Measurements from ENCODE around the gene ACAD9.
A peak's percentile ranks its signal among the peaks of the same experiment; 100 is the strongest.
"Not testable (repeated sequence)": the region's sequence is repeated elsewhere in the genome, so short reads cannot be mapped to it uniquely, and the experiment has no call there.

ACAD9 gene

GRCh38 chr3:128879125-128879969, at the start of gene ACAD9:
ACAD9 (plus strand) TSS chr3:128879620; CDS start chr3:128879692, 72 bp downstream.
- DNase-seq (ENCODE audit: low read depth, low spot score), result peak; percentile 90

DNA sequence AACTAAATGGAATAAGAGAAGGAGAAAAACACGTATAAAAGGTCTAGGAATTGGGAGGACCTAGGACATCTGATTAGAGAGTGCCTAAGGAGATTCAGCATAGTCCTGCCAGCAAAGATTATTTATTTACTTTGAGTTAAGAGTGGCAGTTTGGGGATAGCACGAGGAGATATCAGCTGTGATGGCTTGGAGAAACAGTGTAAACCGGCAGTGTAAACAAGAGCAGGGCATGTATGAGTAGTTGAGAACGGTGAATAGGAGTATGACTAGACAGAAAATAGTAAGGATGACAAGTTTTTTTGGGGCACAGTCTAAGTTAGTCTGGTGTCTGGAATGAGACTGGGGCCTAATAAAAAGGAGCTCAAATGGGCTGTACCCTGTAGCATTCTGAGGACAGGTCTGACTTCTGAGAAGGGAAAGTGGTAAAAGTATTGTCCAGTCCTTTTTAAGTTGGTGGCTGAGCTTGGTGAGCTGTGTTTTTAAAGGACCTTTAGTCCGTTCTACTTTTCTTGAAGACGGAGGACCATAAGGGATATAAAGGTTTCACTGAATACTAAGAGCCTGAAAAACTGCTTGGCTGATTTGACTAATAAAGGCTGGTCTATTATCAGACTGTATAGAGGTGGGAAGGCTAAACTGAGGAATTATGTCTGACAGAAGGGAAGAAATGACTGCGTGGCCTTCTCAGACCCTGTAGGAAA, 49.3 kb upstream of the ACAD9 start:
- not testable (repeated sequence) for DNase-seq (ENCODE audit: low read depth, low spot score)

DNA sequence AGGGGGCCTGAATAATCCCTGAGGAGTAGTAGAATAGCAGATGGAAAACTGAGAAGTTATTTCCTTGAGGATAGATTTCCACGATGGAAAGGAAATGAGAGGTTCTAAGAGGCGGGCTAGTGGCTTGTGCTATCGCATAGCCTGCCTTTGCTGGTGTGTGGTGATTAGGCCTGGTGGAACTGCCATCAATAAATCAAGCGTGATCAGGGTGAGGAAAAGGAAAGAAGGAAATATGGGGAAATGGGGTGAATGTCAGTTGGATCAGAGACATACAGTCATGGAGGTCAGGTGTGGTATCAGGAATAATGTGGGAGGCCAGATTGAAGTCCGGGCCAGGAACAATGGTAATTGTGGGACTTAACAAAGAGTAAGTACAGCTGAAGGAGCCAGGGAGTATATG, 48.7 kb upstream of the ACAD9 start:
- not testable (repeated sequence) for DNase-seq (ENCODE audit: low read depth, low spot score)

GRCh38 chr3:128832979-128833378, 46.4 kb upstream of the ACAD9 start:
- not testable (repeated sequence) for DNase-seq (ENCODE audit: low read depth, low spot score)

- no peak for DNase-seq (ENCODE audit: low read depth, low spot score)
Measured at GRCh38 chr3:128835096-128835495, 44.3 kb upstream of the ACAD9 start.

- DNase-seq (ENCODE audit: low read depth, low spot score), result no peak
Measured at GRCh38 chr3:128841926-128842920, 37.2 kb upstream of the ACAD9 start.

GRCh38 chr3:128844502-128844901, 34.9 kb upstream of the ACAD9 start:
- DNase-seq (ENCODE audit: low read depth, low spot score), result no peak

- no peak for DNase-seq (ENCODE audit: low read depth, low spot score)
Measured at GRCh38 chr3:128845119-128845777, 34.2 kb upstream of the ACAD9 start.

DNA sequence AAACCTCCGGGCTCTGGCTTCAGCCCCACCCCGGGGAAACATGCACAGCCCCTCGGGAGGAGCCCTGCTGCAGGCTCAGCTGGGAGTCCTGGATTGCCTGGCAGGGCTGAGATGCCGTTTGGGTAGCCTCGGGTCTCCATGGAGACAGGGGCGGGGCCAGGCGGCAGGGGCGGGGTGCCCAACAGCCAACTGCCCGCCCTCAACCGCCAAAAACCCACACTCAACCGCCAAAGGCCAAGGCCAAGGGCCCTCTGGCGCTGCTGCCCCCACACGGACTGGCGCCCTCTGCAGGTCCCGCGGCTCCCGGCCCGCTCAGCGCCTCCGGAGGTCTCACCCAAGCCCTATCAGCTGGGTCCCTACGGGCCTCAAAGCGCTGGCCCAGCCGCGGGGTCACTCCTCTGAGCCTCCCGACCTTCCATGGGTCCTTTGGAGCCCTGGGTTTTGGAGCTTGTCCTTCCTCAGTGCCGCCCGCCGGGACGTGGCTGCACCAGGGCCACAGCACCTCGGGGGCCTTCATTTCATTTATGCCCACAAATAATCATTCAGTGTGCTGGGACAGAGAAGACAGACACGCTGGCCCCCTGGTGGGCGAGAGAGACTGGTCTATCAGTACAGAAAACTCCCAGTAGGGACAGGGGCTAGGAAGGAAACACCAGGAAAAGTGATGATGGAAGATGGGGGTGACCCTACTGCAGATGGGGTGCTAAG, 33.5 kb upstream of the ACAD9 start:
- DNase-seq (ENCODE audit: low read depth, low spot score), result peak; percentile 64

DNA sequence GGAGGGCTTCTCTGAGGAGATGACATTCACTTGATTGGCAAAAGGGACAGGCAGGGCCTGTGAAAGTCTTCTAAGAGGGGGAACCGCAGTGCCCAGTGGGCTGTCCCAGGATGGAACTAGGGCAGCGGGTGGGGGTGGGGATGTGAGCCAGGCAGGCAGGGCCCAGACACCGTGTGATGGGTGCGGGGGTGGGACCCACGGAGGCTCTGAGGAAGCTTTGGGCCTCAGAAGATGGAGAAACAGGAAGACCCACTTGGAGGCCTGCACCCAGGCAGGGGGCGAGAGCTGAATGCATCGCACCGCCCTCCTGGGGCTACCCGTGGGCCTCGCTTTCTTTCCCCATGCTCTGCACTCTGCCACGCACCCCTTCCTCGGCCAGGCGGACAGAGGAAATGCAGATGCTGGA, 32.9 kb upstream of the ACAD9 start:
- DNase-seq (ENCODE audit: low read depth, low spot score), result no peak

GRCh38 chr3:128847666-128848370, 31.6 kb upstream of the ACAD9 start:
- no peak for DNase-seq (ENCODE audit: low read depth, low spot score)

- no peak for DNase-seq (ENCODE audit: low read depth, low spot score)
Measured at GRCh38 chr3:128848936-128849335, 30.5 kb upstream of the ACAD9 start.

DNA sequence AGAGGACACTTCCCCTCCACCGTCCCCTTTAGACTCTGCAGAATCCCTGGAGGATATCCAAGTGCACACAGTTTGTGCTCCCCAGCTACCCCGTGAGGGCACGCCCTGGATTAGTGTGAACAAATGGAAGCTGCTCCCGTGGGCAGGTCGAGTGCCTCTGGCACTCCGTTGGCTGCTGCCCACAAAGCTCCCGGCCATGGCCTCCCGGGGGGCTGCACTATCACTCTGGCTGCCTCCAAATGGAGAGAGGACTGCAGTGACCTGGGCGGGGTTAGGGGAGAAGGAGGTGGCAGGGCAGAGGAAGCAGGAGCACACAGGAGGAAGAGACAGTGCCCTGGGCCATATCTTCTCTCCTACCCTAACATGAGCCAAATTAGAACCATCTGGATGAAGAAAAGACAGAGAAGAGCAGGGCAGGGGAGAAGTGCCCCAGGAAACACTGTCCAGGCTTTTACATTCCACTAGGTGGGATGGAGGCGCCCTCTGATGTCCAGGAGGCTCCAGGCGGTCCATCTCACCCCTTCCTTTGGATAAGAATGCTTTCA, 29.4 kb upstream of the ACAD9 start:
- DNase-seq (ENCODE audit: low read depth, low spot score), result no peak

GRCh38 chr3:128850544-128850943, 28.9 kb upstream of the ACAD9 start:
- DNase-seq (ENCODE audit: low read depth, low spot score), result no peak

GRCh38 chr3:128851601-128852000, 27.8 kb upstream of the ACAD9 start:
- DNase-seq (ENCODE audit: low read depth, low spot score), result no peak

GRCh38 chr3:128853826-128854225, 25.6 kb upstream of the ACAD9 start:
- DNase-seq (ENCODE audit: low read depth, low spot score), result no peak

DNA sequence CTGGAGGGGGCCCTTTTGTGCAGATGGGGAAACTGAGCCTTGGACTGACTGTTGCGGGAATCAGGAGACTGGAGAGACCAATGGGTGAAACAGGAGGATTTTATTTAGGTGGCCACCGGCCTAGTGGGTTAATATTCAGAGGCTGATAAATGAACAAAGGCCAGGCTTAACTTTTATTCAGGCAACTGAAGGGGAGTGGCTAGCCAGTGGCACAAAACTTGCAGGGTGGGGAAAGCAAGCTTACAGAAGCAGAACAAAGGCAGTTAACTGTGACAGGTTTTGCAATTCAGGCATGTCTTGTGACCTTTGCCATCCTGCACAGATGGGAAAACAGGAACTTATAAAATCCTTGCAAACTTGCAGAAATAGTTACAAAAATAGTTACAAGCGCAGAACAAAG, 24.9 kb upstream of the ACAD9 start:
- no peak for DNase-seq (ENCODE audit: low read depth, low spot score)

GRCh38 chr3:128855569-128855968, 23.9 kb upstream of the ACAD9 start:
- DNase-seq (ENCODE audit: low read depth, low spot score), result no peak

DNA sequence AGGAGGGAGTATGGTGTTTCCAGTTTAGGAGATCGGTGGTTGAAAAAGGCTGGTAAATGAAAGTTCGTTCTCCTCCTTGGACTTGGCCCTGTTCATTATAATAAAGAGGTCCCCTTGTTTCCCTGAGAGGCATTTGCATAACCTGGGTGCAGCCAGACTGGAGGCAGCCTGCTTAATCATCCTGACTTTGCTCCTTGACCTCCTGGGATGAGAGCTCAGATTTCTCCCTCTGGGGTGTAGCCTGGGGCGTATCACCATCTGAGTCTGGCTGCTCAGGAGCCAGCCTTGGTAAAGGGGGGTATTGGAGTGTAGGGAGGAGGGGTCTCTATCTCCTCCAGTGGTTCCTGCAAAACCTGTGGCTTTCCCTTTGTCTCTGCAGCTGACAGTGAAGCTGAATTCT, 21.3 kb upstream of the ACAD9 start:
- no peak for DNase-seq (ENCODE audit: low read depth, low spot score)

DNA sequence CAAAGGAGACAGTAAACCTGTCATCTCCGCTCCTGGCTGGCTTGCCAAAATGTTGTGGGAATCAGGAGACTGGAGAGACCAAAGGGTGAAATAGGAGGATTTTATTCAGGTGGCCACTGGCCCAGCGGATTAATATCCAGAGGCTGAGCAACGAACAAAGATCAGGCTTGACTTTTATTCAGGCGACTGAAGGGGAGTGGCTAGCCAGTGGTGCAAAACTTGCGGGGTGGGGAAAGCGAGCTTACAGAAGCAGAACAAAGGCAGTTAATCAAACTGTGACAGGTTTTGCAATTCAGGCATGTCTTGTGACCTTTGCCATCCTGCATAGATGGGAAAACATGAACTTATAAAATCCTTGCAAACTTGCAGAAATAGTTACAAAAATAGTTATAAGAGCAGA, 19.8 kb upstream of the ACAD9 start:
- no peak for DNase-seq (ENCODE audit: low read depth, low spot score)
